SK-N-MC (cell line): ENCODE data around the gene CHAC2.

Experiments used
- EZH2 ChIP-seq: fragments of 200-600 bp; sonication (generic); IDR thresholded peaks from one replicate; pipeline ENCODE4 v1.6.1; 2017; ENCODE audit warnings: antibody characterized with exemption
- FOXP2 ChIP-seq: optimal IDR thresholded peaks from 2 replicates; pipeline ENCODE3; 2011; ENCODE audit warnings: mild to moderate bottlenecking, moderate library complexity; ENCODE audit not compliant: insufficient read depth; ENCODE audit errors: extremely low read length, control extremely low read depth
- POLR2AphosphoS5 ChIP-seq: IDR thresholded peaks from 2 replicates; pipeline ENCODE4 v1.6.1; 2012; ENCODE audit warnings: mild to moderate bottlenecking, low read depth, low read length, borderline replicate concordance

DNA sequence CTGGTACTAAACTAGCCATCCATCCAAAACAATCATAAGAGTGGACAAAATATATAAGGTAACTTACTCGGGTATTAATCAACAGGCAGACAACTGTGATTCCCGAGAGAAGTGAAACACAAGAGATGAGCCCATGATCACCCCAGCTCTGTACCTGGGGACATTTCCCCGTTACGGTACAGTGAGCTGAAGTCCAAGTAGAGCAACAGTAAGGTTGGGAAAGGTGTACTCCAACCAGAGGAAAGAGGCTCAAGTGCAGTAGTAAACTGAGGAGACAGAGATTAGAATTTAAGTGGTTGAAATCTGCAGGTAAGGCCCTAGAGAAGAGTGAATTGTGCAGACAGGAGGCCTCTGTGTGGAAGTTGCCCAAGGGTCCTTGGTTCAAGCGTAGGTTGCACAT is 30.5 kb upstream of the CHAC2 start:
- TF ChIP-seq EZH2: no peak
- TF ChIP-seq POLR2AphosphoS5: no peak
- no peak for TF ChIP-seq FOXP2
